Muscle of back (tissue), 11 donors: ENCODE measurements around the gene JAKMIP3. TPM values are rescaled to one million over a fixed set of nuclear protein-coding genes. Genes with fewer than 3 reads are reported as not detected.

Source experiments
- DNase-seq, 3 donors: peaks; one replicate each; pipeline versions ENCODE4 v3.0.0 to v3.0.0-alpha.2; 2013
- polyA plus RNA-seq, 10 donors: library from polyadenylated mRNA; unstranded; fragments of 120-200 nt; gene quantifications; one replicate each; pipeline ENCODE4 v1.2.1, GENCODE V29; 2013; ENCODE audit not compliant: insufficient read length in 10 of 10

The JAKMIP3 gene
- polyA plus RNA-seq, 10 donors, result 0.39 to 1.0 (median 0.55) TPM

GRCh38 chr10:132043861-132044695 is 21.7 kb upstream of the JAKMIP3 start:
- no peak for DNase-seq

DNA sequence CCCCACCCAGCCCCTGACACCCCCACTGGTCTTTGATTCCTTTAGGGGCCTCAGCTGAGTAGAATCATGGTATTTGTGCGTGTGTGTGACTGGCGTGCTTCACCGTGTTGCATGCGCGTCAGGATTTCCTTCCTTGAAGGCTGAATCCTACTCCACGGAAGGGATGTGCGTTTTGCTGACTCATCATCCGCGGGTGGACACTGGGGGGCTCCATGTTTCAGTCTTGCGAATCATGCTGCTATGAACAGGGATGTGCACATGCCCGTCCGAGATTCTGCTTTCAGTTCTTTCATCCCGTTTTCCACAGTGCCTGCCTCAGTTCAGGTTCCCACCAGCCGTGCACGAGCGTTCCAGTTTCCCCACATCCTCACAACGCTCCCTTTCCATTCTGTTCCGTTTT is 20.9 kb upstream of the JAKMIP3 start:
- DNase-seq, result no peak

DNA sequence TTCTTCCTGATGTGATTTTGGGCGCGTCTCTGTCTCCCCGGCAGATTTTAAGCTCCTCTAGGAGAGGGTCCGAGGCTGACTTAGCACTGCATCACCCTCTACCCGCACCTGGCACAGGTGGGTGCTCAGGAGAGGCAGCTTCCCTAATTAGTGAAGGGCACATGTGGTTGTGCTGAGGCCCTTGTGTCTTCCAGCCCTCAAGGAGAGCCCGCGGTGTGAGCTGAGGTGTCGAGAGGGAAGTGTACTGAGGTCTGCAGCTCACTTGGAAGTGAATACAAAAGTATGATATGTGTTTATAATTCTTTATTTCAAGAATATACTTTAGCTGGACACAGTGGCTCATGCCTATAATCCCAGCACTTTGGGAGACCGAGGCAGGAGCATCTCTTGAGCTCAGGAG is 20.4 kb upstream of the JAKMIP3 start:
- no peak for DNase-seq

- DNase-seq, result no peak
Observed at GRCh38 chr10:132047575-132048293, 18.0 kb upstream of the JAKMIP3 start.

DNA sequence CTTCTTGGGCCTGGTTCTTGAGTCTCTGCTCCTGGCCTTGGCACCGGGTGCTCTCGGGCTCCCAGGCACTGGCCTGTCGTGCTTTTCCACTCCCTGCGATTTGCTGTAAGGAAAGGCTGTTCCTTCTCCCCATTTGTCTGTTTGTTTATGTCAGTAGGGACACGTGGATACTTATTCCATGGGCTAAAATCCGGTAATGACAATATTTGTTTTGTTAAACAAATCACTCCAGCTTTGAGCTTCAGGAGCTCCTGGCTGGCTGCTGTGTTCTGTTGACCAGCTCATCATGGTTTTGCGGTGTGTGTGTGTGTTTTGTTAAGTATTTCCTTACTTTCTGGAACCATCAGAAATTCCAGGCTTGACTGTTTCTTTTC is 17.5 kb upstream of the JAKMIP3 start:
- DNase-seq, result no peak

DNA sequence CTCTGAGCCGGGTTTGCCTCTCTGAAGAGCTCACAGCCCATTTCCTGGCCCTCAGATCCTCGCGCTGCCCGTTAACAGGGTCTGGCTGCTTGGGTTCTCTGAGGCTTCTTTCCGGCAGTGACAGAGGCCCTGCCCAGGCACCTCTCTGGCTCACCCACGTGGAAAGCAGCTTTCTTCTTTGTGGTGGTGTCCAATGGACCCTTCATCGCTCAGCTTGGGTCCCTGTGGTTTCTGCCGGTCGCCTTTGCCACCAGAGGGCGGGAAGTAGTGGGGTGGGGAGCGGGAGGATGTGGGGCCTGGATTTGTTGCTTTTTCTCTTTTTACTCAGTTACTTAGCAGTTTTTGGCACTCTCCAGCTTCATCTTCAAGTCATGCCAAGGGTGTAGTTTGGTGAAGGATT is 15.6 kb upstream of the JAKMIP3 start:
- no peak for DNase-seq

GRCh38 chr10:132052124-132052523 is 13.6 kb upstream of the JAKMIP3 start:
- DNase-seq, result no peak

DNA sequence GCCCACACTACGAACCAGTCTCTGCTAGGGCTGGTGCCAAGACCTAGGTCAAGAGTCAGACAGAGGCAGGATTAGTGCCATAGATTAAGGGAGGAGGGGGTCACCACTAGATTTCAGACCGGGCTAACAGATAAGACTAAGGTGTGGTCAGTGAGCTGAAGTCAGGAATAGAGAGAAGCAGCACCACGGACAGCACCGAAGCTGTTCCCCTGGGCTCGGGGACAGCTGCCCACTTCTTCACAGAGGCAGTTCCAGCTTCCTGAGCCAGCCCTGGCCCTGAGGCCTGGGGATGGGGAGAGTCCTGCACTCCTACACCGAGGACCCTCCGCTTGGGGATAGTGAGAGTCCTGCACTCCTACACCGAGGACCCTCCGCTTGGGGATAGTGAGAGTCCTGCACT is 11.2 kb upstream of the JAKMIP3 start:
- peak in 1 of 3 donors; percentile 23 for DNase-seq

DNA sequence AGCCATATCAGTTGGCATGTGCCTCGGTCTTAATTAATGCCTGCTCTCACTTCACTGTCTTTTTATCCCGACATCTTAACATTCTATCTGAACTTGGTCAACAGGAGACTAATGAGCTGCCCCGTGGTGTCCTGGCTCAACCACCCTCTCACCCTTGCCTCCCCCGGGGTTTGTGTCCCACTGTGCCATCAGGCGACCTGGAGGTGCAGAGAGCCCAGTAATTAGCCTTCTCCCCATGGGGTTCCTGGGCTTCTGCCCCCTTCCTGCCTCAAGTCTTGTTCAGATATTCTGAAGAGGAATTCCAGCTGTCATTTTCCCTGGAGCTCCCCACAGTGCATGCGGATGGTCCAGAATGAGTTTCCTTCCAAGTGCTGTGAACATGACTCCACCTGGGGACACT is 10.1 kb upstream of the JAKMIP3 start:
- DNase-seq, result no peak

DNA sequence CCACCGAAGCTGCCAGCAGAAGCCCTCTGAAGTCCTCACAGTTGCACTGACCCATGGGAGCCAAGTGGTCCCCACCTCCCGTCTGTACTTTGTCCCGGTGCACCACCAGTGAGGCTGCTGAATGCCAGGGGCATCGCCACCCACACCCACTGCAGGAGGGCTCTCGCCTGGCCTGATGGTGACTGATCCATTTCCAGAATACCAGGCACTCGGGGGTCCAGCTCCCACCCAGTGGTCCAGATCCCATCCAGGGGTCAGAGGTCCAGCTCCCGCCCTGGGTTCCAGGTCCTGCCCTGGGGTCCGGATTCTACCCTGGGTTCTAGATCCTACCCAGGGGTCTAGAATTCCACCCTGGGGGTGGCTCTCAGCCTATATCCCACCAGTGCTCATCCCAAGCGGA is 9.1 kb upstream of the JAKMIP3 start:
- no peak for DNase-seq

DNA sequence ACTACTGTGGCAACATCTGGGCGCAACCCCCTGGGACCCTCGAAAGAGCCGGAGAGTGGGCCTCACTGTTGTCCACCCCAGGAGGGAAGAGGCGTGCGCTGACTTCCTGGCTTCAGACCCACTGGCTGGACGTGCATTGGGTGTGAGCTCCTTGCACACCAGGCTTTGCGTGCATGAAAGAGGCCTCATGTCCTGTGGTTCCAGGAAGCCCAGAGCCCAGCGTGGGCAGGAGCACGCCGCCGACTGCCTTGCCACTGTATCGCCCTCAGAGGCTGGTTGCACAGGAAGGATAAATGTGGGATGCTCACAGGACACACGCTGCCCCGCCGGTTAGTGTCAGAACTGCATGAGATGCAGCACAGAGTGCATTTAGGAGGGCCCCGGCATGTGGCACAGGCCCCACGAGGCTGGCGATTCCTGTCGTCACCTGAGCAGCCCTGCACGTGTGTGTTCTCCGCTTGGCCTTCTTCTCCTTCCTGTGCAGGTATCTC is 8.5 kb upstream of the JAKMIP3 start:
- DNase-seq, result no peak

DNA sequence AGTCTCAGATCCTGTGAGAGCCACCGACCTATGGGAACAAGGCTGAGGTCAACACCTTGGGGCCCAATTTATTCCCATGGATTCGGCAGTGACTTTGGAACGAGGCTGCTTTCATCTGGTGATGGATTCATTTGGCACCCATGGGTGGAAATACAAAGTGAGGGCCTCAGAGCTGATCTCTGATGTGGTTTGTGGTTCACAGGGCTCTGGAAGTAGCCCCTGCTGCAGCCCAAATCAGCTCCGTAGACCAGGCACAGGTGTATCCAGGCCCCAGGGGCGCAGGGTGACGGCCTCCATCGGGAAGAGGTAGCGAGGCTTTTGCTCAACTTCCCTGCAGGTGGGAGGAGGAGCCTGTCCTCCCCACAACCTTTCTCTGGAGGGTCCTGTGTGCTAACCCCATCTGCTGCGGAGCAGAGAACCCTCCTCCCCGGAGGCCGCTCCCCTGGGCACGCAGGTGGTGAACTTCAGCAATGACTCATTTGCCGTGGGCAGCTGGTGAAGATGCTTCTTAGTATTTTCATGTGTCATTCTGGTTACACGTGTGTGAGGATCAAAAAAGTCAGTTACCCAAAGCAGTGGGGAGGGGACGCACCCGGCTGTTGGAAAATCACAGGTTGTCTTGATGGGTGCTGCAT is 7.5 kb upstream of the JAKMIP3 start:
- DNase-seq, result no peak

GRCh38 chr10:132058793-132059759 is 6.7 kb upstream of the JAKMIP3 start:
- DNase-seq, result no peak

DNA sequence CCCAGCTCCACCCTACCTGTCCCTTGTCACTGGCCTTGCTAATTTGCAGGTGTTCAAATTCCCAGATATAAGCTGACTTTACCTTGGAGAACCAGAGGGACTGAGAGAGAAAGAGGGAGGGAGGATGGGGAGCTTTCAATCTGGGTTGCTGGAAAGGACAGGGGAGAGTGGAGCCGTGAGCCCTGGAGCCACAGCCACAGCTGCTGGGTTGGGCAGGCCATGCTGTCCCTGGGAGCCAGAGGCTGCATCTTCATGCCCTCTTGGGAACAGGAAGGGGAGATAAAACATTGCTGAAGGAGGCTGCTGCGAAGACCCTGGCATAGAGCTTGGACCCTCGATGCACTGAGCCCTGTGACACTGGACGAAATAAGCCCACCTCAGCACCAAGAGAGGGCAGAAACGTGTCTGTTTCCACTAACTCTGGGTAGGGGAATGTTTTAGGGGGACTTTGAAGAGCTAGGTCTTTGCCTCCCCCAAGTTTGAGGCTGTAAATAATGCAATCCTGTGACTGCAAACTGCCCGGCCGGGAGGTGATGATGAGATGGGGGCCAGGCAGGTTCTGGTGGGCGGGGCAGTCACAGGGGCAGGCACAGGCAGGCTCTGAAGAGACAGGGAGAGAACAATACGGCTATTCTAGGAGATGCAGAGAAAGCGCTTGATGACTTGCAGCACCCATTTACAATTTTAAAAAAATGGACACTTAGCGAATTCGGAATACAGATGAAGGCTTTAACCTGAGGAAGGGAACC is 5.8 kb upstream of the JAKMIP3 start:
- no peak for DNase-seq

GRCh38 chr10:132061030-132061429 is 4.7 kb upstream of the JAKMIP3 start:
- DNase-seq, result no peak

DNA sequence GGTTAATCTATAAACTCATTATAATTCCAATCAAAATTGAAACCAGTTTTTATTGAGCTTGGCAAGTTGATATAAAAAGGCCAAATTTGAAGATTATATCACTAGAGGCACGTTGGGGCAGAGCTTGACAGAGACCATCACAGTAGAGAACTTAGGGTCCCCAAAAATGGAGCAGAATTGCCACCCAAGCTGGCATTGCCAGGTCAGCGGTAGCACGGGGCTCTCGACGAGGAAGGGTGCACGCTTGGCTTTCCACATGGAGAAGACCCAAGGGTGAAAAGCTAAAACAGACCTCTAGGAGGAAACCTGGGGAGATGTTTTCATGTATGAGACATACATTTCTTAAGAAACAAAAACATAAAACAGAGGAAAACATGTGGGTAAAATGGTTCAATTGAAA is 4.3 kb upstream of the JAKMIP3 start:
- no peak for DNase-seq

DNA sequence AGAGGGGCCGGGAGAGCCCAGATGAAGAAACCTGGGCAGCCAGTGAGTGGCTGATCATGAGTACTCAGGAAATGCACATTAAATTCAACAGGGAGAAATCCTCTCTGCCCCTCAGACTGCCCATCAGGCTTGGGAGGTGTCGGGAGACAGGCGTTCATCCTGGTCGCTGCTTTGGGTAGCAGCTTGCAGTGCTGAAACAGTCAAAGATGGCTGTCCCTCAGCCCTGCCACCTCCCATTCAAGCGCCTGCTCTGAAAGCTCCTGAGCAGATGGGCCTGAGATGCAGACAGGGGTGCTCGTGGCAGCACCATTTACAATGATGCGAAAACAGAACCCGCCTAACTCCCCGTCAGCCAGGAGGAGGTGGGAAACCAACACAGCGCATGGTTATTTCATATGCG is 3.6 kb upstream of the JAKMIP3 start:
- DNase-seq, result no peak

DNA sequence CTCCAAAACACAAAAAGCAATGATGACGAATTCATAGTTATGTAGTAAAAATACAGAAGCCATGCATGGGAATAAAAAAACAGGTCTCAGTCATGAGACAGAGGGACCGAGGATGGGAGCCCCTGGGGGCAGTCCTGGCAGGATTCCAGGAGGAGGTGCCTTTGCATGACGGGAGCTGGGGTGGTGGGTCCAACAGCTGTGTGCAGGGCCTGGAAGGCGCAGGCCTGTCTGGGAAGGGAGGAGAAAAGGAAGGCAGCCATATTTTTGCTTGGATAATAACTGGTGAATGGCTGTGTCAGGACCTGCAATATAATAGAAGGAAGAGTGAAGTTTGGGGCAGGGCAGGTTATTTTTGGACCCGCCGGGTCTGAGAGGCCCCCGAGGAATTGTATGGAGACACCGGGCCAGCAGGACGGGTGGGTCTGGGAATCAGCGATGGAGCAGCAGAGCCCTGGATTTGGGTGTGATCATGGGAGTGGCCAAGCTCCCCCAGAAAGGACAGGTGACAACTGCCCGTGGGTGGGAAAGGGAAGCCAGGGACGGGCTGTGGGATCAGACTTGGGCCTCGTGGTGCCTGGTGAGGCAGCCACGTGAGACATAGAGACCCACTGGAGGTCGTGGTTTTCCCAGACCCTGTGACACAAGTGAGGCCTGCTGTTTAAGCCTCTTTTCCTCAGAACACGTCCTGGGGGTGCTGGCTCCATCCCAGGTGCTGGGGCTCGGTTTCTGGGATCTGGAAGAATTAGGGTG is 2.9 kb upstream of the JAKMIP3 start:
- peak in 1 of 3 donors; percentile 20 for DNase-seq

DNA sequence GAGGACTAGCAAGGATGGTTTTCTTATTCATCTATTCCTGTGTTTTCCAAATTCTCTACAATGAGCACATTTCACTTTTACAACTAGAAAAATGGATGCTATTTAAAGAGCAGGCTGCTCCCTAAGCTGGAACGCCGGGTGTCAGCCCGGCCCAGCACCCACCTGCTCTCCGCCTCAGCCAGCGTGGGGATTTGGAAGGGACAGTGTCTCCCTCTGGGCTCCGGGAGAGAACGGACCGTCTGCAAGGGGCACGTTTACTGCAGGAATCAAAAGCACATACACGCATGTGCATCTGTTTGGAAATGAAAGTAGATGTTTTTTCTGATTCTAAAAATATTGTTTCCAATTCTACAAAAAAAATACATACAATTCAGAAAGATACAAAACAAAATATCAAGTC is 2.3 kb upstream of the JAKMIP3 start:
- DNase-seq, result no peak
